ENCODE data around the gene NDST3. TPM values are rescaled to one million over a fixed set of nuclear protein-coding genes. Genes with fewer than 3 reads are reported as not detected.

The NDST3 gene
- total RNA-seq: under 1 TPM in 1 of 4 donors, not detected in 3; under 0.01 TPM

DNA sequence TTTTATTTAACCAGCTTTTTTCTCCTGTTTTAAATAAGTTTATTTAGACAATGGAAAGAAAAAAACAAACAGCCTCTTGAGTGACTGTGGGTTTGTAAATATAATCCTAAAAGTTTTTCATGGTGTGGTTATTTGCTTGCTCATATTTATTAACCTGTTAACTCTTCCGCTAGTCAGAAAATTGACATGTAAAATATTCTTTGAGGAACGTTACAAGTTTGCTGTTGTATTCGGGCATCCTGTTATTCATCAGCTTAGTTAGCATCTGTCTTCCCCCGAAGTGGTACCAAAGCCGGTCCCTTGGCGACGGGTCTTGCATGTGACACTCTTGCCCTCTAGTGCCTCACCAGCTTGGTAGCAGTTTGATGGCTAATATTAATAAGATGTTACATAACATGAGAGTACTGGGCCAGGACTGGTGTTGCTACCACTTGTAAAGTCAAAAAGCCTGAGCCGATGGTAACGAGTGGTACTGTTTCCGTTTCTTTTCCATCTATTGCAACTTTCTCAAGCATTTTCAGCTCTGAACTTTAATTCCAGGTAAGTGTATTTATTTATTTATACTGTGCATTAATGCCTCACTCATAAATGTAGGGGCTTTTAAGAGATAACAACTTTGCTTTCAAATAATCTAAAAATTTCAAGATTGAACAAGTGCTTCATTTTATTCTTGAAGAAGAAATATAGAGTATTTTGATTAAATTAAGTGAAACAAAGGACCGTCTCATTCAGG, at the start of gene NDST3:
NDST3 (plus strand) TSS at position 434 of the 733 bp plus-strand sequence. CDS start 19,425 bp downstream, outside the sequence.
- Histone ChIP-seq H3K4me1 (peaks cover 3 to 16% (median 13%) of the 10 kb centered on the region in 4 donors), H3K27me3 (peaks cover 0 to 55% (median 10%) of the 10 kb centered on the region in 4 donors), H3K27ac (replicated peaks in 1 of 4) (no peak within 1 kb of the TSS), H3K4me3 (peak within 1 kb of the TSS; percentile 49 to 63 (median 54)), H3K36me3 (no peaks in the 10 kb centered on the region), H3K9me3 (no peaks in the 10 kb centered on the region)
- TF ChIP-seq EP300 (IDR thresholded peaks at IDR 0.05): no peak
- no peak for DNase-seq (ENCODE audit: extremely low spot score)
- intact Hi-C loops (cut with DNase I): no loop called here
- WGBS: 30% methylated on average over 11 of the region's 11 CpGs

DNA sequence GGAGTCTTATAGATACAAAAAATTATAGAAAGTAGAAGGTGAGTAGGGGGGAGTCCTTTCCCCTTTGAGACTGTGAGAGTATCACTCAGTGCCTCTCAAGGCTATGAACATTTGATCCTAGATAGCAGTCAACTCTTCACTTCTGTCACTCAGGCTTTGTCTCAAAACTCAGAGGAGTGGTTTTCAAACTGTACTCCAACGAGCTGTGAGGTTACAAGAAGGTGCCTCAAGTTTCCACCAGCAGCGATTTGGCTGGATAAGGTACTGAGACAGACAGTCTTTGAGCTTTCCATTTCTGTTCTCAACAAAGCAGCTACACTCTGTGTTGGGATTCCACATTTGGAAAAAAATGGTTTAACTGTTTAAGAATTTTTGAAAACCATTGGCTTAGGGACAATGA, 48.0 kb upstream of the NDST3 start:
- DNase-seq (ENCODE audit: extremely low spot score): no peak
- no peaks in the 10 kb centered on the region for H3K4me1 ChIP-seq
- H3K9me3 ChIP-seq: peaks cover 0 to under 1% (median 0%) of the 10 kb centered on the region in 4 donors
- no peaks in the 10 kb centered on the region for H3K36me3 ChIP-seq
- no peak overlapping the region for H3K4me3 ChIP-seq
- H3K27me3 ChIP-seq: no peaks in the 10 kb centered on the region
- no peak overlapping the region for H3K27ac ChIP-seq (replicated peaks in 1 of 4)
- intact Hi-C loops (cut with DNase I): no loop called here
- WGBS: 77% methylated on average over 2 of the region's 2 CpGs
- TF ChIP-seq POLR2A (IDR thresholded peaks at IDR 0.05; ENCODE audit: low read depth) (no peak), POLR2AphosphoS5 (IDR thresholded peaks at IDR 0.05) (no peak), EP300 (IDR thresholded peaks at IDR 0.05) (no peak)
- TF ChIP-seq, protein P1, sequence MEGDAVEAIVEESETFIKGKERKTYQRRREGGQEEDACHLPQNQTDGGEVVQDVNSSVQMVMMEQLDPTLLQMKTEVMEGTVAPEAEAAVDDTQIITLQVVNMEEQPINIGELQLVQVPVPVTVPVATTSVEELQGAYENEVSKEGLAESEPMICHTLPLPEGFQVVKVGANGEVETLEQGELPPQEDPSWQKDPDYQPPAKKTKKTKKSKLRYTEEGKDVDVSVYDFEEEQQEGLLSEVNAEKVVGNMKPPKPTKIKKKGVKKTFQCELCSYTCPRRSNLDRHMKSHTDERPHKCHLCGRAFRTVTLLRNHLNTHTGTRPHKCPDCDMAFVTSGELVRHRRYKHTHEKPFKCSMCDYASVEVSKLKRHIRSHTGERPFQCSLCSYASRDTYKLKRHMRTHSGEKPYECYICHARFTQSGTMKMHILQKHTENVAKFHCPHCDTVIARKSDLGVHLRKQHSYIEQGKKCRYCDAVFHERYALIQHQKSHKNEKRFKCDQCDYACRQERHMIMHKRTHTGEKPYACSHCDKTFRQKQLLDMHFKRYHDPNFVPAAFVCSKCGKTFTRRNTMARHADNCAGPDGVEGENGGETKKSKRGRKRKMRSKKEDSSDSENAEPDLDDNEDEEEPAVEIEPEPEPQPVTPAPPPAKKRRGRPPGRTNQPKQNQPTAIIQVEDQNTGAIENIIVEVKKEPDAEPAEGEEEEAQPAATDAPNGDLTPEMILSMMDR (IDR thresholded peaks at IDR 0.05): no peak

DNA sequence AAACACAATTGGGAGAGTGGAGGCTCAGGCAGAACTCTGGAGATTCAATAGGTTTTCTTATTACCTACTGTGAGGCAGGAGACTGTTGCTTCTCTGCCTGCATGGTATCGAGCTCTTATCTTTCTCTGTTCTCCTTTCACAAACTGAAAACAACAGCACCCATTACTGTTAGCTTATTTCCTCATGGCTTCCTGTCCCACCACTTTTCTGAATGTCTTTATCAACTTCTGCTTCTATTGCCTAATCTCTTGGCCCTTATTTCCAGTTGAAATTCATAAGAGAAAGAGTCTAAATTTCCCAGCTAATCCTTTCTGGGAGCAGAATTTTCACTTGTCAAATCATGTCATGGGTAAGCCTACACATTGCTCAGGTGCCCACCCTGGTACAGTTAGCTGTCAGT, 46.8 kb upstream of the NDST3 start:
- no peak for TF ChIP-seq POLR2AphosphoS5 (IDR thresholded peaks at IDR 0.05)
- TF ChIP-seq POLR2A (IDR thresholded peaks at IDR 0.05; ENCODE audit: low read depth): no peak
- no peak for TF ChIP-seq EP300 (IDR thresholded peaks at IDR 0.05)
- TF ChIP-seq, protein P1 (IDR thresholded peaks at IDR 0.05): no peak
- H3K27me3 ChIP-seq: no peaks in the 10 kb centered on the region
- no peak for DNase-seq (ENCODE audit: extremely low spot score)
- H3K27ac ChIP-seq (replicated peaks in 1 of 4): no peak overlapping the region
- 76% methylated on average over 1 of the region's 1 CpG for WGBS
- H3K36me3 ChIP-seq: no peaks in the 10 kb centered on the region
- intact Hi-C loops (cut with DNase I): no loop called here
- no peak overlapping the region for H3K4me3 ChIP-seq
- no peaks in the 10 kb centered on the region for H3K4me1 ChIP-seq
- H3K9me3 ChIP-seq: no peaks in the 10 kb centered on the region

DNA sequence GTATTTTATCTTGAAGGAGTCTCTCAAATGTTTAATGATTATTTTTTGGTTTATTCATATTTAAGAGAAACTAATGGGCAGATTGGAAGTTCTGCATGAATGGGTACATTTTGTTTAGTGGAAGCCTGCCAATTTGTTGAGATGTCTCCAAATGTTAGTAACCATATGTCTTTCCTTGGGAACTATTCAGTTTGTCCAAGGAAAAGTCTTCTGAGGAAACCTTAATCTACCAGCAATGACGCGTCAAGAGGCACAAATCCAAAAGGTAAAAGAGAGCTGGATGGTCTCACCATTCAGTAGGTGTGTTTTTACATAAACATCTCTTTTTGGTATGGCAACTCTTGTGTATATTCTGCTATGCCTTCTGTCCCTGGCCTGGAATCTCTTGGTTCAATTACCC, 37.4 kb upstream of the NDST3 start:
- DNase-seq (ENCODE audit: extremely low spot score): no peak
- no peak for TF ChIP-seq POLR2AphosphoS5 (IDR thresholded peaks at IDR 0.05)
- no peak for TF ChIP-seq POLR2A (IDR thresholded peaks at IDR 0.05; ENCODE audit: low read depth)
- no peak for TF ChIP-seq EP300 (IDR thresholded peaks at IDR 0.05)
- TF ChIP-seq, protein P1 (IDR thresholded peaks at IDR 0.05): no peak
- 95% methylated on average over 2 of the region's 2 CpGs for WGBS

DNA sequence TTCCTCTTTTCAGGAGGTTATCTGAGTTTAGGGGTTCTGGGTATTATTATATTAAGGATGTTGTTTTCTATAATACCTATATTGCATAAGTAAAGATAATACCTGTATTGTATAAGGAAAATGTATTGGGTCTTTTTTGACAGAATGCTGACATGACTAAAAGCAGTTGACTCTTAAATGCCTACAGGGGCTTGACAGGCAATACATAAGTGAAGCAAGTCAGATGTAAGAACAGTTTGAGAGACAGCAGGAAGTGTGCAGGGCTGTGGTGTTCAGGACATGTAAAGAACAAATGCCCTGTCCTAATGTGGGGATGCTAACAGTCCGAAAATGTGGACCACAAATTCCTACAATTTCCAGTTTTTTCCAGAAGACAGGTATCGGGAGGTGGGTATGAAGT, 30.2 kb upstream of the NDST3 start:
- intact Hi-C loops (cut with DNase I): no loop called here
- no peak overlapping the region for H3K4me3 ChIP-seq
- no peaks in the 10 kb centered on the region for H3K4me1 ChIP-seq
- H3K9me3 ChIP-seq: no peaks in the 10 kb centered on the region
- H3K27me3 ChIP-seq: no peaks in the 10 kb centered on the region
- 81% methylated on average over 2 of the region's 2 CpGs for WGBS
- TF ChIP-seq EP300 (IDR thresholded peaks at IDR 0.05) (no peak), POLR2AphosphoS5 (IDR thresholded peaks at IDR 0.05) (no peak)
- no peak for DNase-seq (ENCODE audit: extremely low spot score)
- no peak overlapping the region for H3K27ac ChIP-seq (replicated peaks in 1 of 4)
- H3K36me3 ChIP-seq: no peaks in the 10 kb centered on the region

More for the DNA sequence above, 37.4 kb upstream of the NDST3 start:
- no peak overlapping the region for H3K27ac ChIP-seq (replicated peaks in 1 of 4)
- intact Hi-C loops (cut with DNase I): no loop called here
- H3K9me3 ChIP-seq: no peaks in the 10 kb centered on the region
- H3K4me3 ChIP-seq: no peak overlapping the region
- H3K27me3 ChIP-seq: no peaks in the 10 kb centered on the region
- H3K4me1 ChIP-seq: no peaks in the 10 kb centered on the region
- no peaks in the 10 kb centered on the region for H3K36me3 ChIP-seq

Measured in esophagus muscularis mucosa (tissue), 4 donors.